GM12872 (cell line): ENCODE data around the gene GTF3C4.

Source experiments
- TF ChIP-seq, protein P1 (sequence below): IDR thresholded peaks from 3 replicates; pipeline ENCODE4 v1.5.1; 2011; ENCODE audit warnings: low read depth, mild to moderate bottlenecking, low read length, moderate library complexity; ENCODE audit not compliant: insufficient read depth

Gene GTF3C4

DNA sequence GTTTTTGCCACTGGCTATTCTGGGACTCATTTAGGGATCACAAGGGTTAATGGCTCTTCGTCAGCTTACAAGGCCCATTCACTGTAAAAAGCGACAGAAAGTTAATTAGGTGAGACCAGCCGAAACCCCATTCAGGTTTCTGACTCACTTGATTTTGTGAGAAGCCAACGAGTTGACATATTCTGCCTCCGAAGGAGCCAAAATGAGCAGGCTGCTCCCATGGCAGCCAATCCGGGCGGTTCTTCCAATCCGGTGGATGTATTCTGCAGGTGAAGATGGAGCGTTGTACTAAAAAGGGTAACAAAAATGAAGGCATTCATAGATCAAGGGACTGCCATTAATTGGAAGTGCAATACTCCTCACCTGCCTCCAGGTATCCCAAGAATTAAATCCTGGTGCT lies 40.1 kb upstream of the GTF3C4 start:
- TF ChIP-seq, protein P1, sequence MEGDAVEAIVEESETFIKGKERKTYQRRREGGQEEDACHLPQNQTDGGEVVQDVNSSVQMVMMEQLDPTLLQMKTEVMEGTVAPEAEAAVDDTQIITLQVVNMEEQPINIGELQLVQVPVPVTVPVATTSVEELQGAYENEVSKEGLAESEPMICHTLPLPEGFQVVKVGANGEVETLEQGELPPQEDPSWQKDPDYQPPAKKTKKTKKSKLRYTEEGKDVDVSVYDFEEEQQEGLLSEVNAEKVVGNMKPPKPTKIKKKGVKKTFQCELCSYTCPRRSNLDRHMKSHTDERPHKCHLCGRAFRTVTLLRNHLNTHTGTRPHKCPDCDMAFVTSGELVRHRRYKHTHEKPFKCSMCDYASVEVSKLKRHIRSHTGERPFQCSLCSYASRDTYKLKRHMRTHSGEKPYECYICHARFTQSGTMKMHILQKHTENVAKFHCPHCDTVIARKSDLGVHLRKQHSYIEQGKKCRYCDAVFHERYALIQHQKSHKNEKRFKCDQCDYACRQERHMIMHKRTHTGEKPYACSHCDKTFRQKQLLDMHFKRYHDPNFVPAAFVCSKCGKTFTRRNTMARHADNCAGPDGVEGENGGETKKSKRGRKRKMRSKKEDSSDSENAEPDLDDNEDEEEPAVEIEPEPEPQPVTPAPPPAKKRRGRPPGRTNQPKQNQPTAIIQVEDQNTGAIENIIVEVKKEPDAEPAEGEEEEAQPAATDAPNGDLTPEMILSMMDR: no peak

DNA sequence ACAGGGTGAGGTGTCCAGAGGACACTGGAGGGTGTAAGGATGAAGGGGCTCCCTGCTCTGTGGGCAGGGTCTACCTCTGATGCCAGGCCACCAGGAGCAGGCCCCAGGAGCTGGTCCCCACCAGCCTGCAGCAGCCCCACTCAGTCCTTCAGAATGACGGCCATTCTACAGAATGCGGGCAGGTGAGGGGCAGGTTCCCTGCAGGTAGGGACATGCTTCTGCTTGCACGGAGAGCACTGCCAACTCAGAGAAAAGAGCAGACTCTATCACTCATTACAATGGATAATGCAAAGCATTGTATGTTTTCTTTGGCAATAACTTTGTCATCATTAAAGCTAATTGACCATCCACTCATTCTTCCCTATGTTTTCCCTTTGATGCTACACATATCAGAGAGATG lies 39.5 kb upstream of the GTF3C4 start:
- TF ChIP-seq, protein P1: no peak

DNA sequence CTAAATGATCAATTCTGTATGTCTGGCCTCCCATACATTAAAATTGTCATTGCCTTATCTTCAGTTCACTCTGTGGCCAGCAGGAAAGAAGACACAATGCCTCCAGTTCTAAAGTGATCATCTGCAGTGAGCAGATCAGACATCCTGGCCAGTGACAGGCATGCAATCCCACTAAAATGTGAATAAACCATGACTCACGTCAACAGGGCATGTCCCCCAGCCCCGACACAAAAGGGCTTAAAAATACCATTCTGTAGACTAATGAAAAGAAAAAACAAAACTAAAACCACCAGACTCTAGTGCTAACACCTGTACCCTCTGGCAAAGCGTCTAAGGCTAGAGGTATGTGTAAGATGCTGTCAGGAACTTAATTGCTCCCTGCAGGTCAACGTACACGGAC lies 39.0 kb upstream of the GTF3C4 start:
- TF ChIP-seq, protein P1: no peak

DNA sequence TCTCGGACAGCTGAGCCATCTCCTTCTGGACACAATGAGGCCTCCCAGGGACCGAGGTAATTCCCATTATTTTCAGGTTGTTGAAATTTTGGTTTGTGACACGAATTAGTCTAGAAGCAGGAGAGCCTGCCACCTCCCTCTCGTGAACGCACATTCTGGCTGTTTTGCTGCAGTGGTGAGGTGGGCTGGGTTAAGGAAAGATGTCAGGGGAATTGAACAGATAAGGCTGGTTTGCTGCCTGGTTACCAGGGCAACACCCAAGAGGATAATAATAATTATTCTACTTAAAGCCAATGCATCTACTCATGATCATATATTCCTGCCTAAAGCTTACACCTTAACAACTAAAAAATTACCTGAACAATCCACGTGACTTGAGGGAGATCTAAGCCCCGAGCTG lies 38.6 kb upstream of the GTF3C4 start:
- TF ChIP-seq, protein P1: no peak

DNA sequence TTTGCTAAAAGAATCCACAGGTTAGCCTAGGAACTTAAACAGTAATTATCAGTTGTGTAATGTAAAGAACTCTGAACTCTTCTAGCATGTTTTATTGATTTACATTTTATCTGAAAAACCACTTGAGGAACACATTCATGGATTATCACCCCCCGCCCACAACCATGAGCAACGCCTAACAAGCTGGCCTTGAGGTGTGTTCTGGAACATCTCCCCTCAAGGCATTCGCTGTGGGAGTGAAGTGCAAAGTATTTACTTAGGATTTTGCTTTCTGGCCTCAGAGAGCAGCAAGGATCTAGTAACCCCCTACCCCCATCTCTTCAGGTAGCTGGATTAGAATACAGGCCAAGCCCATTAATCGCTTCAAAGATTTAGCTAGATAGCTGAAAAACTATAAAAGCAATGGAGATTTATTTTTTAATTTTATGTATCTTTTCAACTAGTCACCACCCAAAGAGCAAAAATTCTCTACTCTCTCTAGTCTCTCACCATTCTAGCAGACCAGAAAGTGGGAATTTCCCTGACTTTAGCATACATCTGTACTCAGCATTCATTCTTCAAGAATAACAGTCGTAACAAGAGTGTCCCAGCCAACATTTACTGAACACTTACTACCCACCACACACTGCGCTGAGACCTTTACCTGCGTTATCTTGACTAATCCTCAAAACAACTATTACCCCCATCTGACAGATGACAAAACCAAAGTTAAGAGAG lies 37.7 kb upstream of the GTF3C4 start:
- TF ChIP-seq, protein P1: no peak

DNA sequence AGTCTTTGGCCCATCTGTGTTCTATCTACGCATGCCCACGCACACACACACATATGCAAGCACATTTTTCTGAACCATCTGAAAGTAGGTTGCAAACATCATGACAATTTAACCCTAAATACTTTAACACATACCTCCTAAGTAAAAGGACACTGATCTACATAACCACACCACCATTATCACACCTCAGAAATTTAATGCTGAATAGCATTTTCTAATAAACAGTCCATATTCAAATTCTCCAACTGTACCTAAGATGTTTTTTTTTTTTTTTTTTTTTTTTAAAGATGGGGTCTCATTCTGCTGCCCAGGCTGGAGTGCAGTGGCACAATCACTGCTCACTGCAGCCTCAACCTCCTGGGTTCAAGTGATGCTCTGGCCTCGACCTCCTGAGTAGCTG lies 35.9 kb upstream of the GTF3C4 start:
- TF ChIP-seq, protein P1: no peak

DNA sequence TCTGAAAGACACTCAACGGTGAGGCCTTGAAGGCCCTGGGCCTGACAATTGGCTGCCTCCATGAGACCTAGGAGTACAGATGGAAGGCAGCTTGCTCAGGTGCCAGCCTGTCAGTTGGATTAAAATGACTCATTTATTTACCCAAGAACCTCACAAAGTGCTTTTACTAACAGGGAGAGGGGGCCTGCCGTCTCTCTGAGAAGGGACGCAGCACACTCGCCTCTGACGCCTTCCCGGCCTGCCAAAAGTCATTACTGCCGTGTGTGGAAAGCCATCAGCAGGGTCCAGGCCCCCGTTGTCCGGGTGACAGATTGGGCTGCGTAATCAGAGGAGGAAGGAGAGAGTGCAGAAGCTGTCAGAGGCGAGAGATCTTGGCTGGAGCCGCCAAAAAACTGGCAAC lies 32.9 kb upstream of the GTF3C4 start:
- TF ChIP-seq, protein P1: no peak
